K562 (cell line): ENCODE results near the gene RASGEF1C. TPM values are rescaled to one million over a fixed set of nuclear protein-coding genes. Genes with fewer than 3 reads are reported as not detected.

Experiments used
- DDX20 ChIP-seq: fragments of 450-650 bp; IDR thresholded peaks from 2 replicates; pipeline ENCODE4 v1.6.1; 2016; ENCODE audit warnings: missing genetic modification characterization, low read depth, mild to moderate bottlenecking, missing compliant biosample characterization, moderate library complexity
- E2F6 ChIP-seq, 2 experiments: IDR thresholded peaks; 2 replicates each; pipeline ENCODE4 v1.6.1; 2011; ENCODE audit warnings: borderline replicate concordance in 1 of 2, control low read depth in 1 of 2, low read depth in 1 of 2, low read length in 1 of 2, mild to moderate bottlenecking in 1 of 2, mixed read lengths in 1 of 2, moderate library complexity in 1 of 2; ENCODE audit not compliant: insufficient read depth in 1 of 2, insufficient read length in 1 of 2, poor library complexity in 1 of 2, severe bottlenecking in 1 of 2; ENCODE audit errors: extremely low read depth in 1 of 2
- FOXJ3 ChIP-seq: sonication (generic); formaldehyde crosslinking; IDR thresholded peaks from 2 replicates; pipeline ENCODE4 v1.4.0; 2020; ENCODE audit warnings: mild to moderate bottlenecking, missing genetic modification reagents
- FOXM1 ChIP-seq, 2 experiments: fragments of 450-650 bp in 1 of 2; sonication (generic) in 1 of 2; formaldehyde crosslinking in 1 of 2; IDR thresholded peaks; 2 replicates each; pipeline versions ENCODE4 v1.6.1 to v1.9.0; 2017 to 2022; ENCODE audit warnings: low read depth in 2 of 2, mild to moderate bottlenecking in 2 of 2, missing genetic modification reagents in 1 of 2, moderate library complexity in 1 of 2
- FOXP1 ChIP-seq: sonication (generic); formaldehyde crosslinking; IDR thresholded peaks from 2 replicates; pipeline ENCODE4 v1.8.0; 2022; ENCODE audit warnings: mild to moderate bottlenecking, missing genetic modification reagents
- HNRNPK ChIP-seq: fragments of 200-400 bp; formaldehyde crosslinking; IDR thresholded peaks from one replicate; pipeline ENCODE4 v1.6.1; 2018; ENCODE audit warnings: mild to moderate bottlenecking, low read depth, low read length; ENCODE audit not compliant: poor library complexity, severe bottlenecking
- NFIX ChIP-seq: fragments of 250-450 bp; sonication (Bioruptor Pico); IDR thresholded peaks from 2 replicates; pipeline ENCODE4 v1.4.0; 2020; ENCODE audit warnings: low read depth, mild to moderate bottlenecking, moderate library complexity
- PTRF ChIP-seq: fragments of 450-650 bp; IDR thresholded peaks from 2 replicates; pipeline ENCODE4 v1.6.1; 2016; ENCODE audit warnings: mild to moderate bottlenecking, missing genetic modification characterization, missing compliant biosample characterization
- SMC3 ChIP-seq: conservative IDR thresholded peaks from 2 replicates; pipeline ENCODE4 v1.6.1; 2011; ENCODE audit warnings: low read depth, low read length, improper control_type of control experiment; ENCODE audit not compliant: insufficient read depth
- U2AF1 ChIP-seq: fragments of 200-400 bp; formaldehyde crosslinking; optimal IDR thresholded peaks from 2 replicates; pipeline ENCODE3; 2017; ENCODE audit warnings: mild to moderate bottlenecking, low read depth, low read length, moderate library complexity
- XRCC5 ChIP-seq: fragments of 200-400 bp; formaldehyde crosslinking; IDR thresholded peaks from 2 replicates; pipeline ENCODE4 v1.6.1; 2017; ENCODE audit warnings: low read depth, mild to moderate bottlenecking, low read length
- ZBTB1 ChIP-seq: sonication (generic); formaldehyde crosslinking; IDR thresholded peaks from 2 replicates; pipeline ENCODE4 v1.8.1; 2023; ENCODE audit warnings: missing genetic modification reagents, low read depth, mild to moderate bottlenecking, borderline replicate concordance
- ZNF146 ChIP-seq: IDR thresholded peaks from one replicate; pipeline ENCODE4 v1.6.1; 2018; ENCODE audit warnings: missing compliant biosample characterization; ENCODE audit not compliant: unreplicated experiment
- ZNF311 ChIP-seq: fragments of 250-450 bp; sonication (Bioruptor Pico); IDR thresholded peaks from 2 replicates; pipeline ENCODE4 v1.4.0; 2020; ENCODE audit warnings: mild to moderate bottlenecking, moderate library complexity
- ZNF395 ChIP-seq: fragments of 200-800 bp; sonication (Bioruptor generic); IDR thresholded peaks from 2 replicates; pipeline ENCODE4 v1.6.1; 2017; ENCODE audit warnings: missing genetic modification characterization, missing compliant biosample characterization
- ZNF445 ChIP-seq: fragments of 250-450 bp; sonication (Bioruptor Pico); IDR thresholded peaks from 2 replicates; pipeline ENCODE4 v1.4.0; 2020; ENCODE audit warnings: low read depth, mild to moderate bottlenecking, moderate library complexity
- ZNF766 ChIP-seq: fragments of 200-800 bp; sonication (Bioruptor generic); conservative IDR thresholded peaks from 2 replicates; pipeline ENCODE4 v1.6.1; 2016; ENCODE audit warnings: missing genetic modification characterization, missing compliant biosample characterization
- polyA plus RNA-seq, 8 experiments: library from polyadenylated mRNA; depleted of rRNA in 4 of 8; stranded (reverse) in 5 of 8; unstranded in 3 of 8; fragments of >200 nt; fragmentation: Nextera tagmentation in 2 of 8; fragmentation: Illumina TruSeq in 1 of 8; extraction: Ambion mirVana in 2 of 8; extraction: Trizol in 1 of 8; gene quantifications; 2 replicates each; pipeline versions ENCODE4 v1.2.1 to v1.2.3, GENCODE V29; 2011 to 2014; ENCODE audit warnings: inconsistent platforms in 1 of 8, missing spikeins in 1 of 8
- total RNA-seq, 7 experiments: library from RNA; depleted of rRNA in 6 of 7; stranded (reverse); fragments of >200 nt in 6 of 7; fragmentation: Illumina TruSeq in 2 of 7; extraction: Trizol in 2 of 7; gene quantifications; 2 replicates each; pipeline versions ENCODE4 v1.2.1 to v1.2.3, GENCODE V29; 2011 to 2021; ENCODE audit warnings: low replicate concordance in 1 of 7
- TF ChIP-seq, protein P1 (sequence below): fragments of 150-350 bp; conservative IDR thresholded peaks from 2 replicates; pipeline ENCODE4 v1.6.1; 2014; ENCODE audit warnings: low read length
- TF ChIP-seq, protein P2 (sequence below): sonication (generic); formaldehyde crosslinking; IDR thresholded peaks from 2 replicates; pipeline ENCODE4 v1.8.0; 2022; ENCODE audit warnings: mild to moderate bottlenecking, missing genetic modification reagents, borderline replicate concordance

Gene RASGEF1C
- total and polyA plus RNA-seq, 9 of the 15 experiments (the other 6 are each of a cell fraction or from before 2014, with no cell fraction given), result 0.04 to 1.1 (median 0.21) TPM; not detected in 4

- TF ChIP-seq, protein P1, sequence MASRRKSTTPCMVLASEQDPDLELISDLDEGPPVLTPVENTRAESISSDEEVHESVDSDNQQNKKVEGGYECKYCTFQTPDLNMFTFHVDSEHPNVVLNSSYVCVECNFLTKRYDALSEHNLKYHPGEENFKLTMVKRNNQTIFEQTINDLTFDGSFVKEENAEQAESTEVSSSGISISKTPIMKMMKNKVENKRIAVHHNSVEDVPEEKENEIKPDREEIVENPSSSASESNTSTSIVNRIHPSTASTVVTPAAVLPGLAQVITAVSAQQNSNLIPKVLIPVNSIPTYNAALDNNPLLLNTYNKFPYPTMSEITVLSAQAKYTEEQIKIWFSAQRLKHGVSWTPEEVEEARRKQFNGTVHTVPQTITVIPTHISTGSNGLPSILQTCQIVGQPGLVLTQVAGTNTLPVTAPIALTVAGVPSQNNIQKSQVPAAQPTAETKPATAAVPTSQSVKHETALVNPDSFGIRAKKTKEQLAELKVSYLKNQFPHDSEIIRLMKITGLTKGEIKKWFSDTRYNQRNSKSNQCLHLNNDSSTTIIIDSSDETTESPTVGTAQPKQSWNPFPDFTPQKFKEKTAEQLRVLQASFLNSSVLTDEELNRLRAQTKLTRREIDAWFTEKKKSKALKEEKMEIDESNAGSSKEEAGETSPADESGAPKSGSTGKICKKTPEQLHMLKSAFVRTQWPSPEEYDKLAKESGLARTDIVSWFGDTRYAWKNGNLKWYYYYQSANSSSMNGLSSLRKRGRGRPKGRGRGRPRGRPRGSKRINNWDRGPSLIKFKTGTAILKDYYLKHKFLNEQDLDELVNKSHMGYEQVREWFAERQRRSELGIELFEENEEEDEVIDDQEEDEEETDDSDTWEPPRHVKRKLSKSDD, result no peak
- TF ChIP-seq FOXP1 (CRISPR knock-in tag) (no peak), NFIX (CRISPR knock-in tag) (no peak), FOXM1 (IDR thresholded peaks at IDR 0.05; ENCODE audit: low read depth) (no peak), FOXM1 (CRISPR knock-in tag; IDR thresholded peaks at IDR 0.05; ENCODE audit: low read depth) (no peak), E2F6 (IDR thresholded peaks at IDR 0.05; ENCODE audit: borderline replicate concordance in 1 of 2, extremely low read depth in 1 of 2, insufficient read depth in 1 of 2, insufficient read length in 1 of 2, low read depth in 1 of 2, low read length in 1 of 2, poor library complexity in 1 of 2, severe bottlenecking in 1 of 2) (peak in 1 of 2 experiments; percentile 74), PTRF (no peak), FOXJ3 (no peak), XRCC5 (no peak), ZNF146 (CRISPR knock-in tag) (no peak), ZNF766 (CRISPR knock-in tag) (no peak), ZNF445 (CRISPR knock-in tag) (no peak), DDX20 (tag) (no peak), HNRNPK (no peak), ZNF395 (0 out of 2 replicates have a peak, but pooled peaks have one; percentile 39), U2AF1 (no peak), ZBTB1 (no peak), ZNF311 (no peak), SMC3 (no peak)
- TF ChIP-seq, protein P2, sequence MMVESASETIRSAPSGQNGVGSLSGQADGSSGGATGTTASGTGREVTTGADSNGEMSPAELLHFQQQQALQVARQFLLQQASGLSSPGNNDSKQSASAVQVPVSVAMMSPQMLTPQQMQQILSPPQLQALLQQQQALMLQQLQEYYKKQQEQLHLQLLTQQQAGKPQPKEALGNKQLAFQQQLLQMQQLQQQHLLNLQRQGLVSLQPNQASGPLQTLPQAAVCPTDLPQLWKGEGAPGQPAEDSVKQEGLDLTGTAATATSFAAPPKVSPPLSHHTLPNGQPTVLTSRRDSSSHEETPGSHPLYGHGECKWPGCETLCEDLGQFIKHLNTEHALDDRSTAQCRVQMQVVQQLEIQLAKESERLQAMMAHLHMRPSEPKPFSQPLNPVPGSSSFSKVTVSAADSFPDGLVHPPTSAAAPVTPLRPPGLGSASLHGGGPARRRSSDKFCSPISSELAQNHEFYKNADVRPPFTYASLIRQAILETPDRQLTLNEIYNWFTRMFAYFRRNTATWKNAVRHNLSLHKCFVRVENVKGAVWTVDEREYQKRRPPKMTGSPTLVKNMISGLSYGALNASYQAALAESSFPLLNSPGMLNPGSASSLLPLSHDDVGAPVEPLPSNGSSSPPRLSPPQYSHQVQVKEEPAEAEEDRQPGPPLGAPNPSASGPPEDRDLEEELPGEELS (CRISPR knock-in tag), result no peak
Measured at GRCh38 chr5:180208435-180209081, 453 bp downstream of the RASGEF1C start (continued).
